Left forelimb (tissue), 1 donor: Measurements from ENCODE around the gene EIF4A2.
"Not testable (repeated sequence)": the region's sequence is repeated elsewhere in the genome, so short reads cannot be mapped to it uniquely, and the experiment has no call there.

Source experiments
- DNase-seq: peaks from one replicate; pipeline ENCODE4 v3.0.0-alpha.2; 2018; ENCODE audit warnings: low spot score

EIF4A2 gene

DNA sequence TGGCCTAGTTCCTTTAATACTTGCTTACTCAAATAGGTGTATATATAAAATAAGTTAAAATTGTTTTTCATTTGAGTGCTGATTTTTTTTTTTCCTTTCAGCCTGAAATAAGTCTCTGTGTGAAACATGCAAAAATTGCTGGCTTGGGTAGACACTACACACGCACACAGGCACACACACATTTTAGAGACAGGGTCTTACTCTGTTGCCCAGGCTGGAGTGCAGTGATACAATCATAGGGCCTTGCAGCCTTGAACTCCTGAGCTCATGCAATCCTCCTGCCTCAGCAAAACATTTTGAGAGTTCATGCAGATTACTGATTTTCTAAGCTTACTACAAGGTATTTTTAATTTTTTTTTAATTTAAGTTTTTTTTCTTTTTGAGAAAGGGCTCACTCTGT, 35.6 kb downstream of the EIF4A2 start:
- DNase-seq: no peak

DNA sequence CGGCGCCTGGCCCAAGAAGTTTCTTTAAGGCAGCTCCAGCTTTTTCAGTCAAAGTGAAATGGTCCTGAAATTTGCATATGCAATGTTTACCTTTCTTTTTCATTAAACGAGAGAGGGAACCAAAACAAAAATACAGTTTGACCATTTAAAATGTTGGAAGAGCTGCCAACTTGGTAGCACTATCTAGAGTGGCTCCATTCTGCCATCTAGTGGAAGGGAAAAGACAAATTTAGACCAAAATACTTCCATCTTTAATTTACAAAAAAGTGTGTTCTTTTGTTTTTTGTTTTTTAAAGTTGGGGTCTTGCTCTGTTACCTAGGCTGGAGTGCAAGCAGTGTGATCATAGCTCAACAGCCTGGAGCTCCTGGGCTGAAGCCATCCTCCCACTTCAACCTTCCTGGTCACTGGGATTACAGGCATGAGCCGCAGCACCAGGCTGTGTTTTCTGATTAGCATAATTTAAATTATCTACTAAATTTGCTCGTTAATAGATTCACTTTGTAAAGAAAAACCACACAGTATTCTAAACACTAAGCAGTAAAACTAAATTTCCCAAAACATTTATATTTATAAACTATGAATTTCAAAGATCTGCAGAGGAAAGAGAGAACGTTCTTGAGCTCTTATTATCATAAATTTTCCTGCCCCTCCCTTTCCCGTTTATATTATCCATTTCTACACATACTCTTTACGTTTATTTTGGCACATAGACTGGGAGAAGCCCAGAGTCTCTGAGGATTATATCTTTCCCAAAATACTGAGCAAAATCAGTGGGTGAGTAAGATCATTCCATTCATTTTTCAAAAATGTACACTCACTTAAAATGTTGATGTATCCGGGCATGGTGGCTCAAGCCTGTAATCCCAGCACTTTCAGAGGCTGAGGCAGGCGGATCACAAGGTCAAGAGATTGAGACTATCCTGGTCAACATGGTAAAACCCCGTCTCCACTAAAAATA, 38.3 kb downstream of the EIF4A2 start:
- no peak for DNase-seq

DNA sequence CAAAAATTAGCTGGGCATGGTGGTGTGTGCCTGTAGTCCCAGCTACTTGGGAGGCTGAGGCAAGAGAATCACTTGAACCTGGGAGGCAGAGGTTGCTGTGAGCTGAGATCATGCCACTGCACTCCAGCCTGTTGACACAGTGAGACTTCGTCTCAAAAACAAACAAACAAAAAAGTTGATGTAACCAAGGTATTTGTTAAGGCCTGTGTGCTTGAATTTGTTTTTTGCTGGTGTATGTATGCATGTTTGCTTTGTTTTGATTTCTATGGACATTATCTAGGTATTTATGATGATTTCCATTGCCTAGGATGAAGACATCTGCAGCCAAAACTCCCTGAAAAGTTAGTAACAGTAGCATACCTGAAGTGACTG, 39.0 kb downstream of the EIF4A2 start:
- DNase-seq: not testable (repeated sequence)

DNA sequence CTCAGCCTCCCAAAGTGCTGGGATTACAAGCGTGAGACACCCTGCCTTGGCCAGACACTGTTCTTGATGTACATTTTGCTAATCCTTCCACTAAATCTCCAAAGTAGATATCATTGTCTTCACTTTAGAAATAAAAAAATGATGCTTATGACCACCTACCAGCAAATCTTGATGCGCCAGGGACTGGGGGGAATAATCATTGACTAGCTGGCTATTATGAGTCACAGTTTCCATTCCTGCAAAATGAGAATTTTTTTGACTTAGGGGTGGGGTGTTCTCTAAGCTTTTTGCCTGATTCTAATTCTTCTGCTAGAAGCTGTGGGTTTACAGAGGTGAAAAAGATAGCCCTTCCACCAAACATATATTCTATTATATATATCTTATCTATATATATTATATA, 40.0 kb downstream of the EIF4A2 start:
- no peak for DNase-seq

DNA sequence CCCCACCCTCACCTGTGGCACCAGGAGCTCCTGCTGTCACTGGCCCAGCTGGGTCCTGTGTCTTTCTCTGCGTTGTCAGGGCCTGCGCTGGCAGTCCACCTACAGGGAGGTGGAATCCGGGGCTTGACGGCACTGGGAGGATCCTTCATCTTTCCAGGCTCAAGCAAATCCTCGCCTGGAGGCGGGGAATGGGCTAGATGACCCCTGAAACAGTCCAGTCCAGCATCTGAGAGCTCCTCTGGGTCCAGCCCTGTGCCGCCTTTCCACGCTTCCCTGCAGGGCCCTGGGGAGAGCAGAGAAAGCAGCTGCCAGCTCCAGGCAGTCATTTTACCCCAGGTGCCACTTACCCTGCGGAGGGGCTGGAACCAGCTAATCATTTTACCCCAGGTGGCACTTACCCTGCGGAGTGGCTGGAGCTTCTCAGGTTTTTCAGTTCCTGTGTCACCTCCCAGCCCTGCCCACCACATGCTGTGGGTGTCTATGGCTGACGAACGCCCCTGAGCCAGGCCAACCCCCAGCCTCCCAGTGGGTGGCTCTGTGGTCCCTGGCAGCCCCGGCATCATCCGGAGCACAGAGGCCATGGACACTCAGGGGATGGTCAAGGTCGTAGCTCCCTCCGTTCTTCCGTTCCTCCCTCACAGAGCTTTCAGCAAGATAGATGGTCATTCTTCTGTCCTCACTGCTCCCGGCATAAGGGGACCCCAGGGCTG, 41.2 kb downstream of the EIF4A2 start:
- DNase-seq: no peak

DNA sequence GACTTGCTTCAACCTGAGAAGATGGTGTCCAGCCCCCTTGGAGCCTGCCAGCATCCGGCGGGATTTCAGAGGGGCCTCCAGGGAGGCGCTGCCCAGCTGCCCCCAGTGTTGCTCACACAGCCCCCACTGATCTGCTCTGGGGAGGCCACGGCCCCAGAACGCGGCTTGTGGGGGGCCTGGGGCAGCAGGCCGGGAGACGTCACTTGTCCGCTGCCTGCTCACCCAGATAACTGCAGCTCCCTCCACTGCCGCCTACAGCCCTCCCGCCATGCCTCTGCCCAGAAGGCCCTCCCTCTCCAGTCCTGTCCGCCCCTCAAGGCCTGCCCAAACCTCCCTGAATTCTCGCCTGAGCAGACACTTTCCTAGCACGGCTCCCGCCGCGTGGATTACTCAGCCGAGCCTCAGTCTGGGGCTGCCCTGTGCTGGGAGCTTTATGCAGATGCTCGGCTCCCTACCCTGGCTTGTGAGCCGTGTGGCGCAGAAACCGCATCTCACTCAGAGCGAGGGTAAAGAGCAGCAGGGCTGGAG, 42.0 kb downstream of the EIF4A2 start:
- DNase-seq: no peak

DNA sequence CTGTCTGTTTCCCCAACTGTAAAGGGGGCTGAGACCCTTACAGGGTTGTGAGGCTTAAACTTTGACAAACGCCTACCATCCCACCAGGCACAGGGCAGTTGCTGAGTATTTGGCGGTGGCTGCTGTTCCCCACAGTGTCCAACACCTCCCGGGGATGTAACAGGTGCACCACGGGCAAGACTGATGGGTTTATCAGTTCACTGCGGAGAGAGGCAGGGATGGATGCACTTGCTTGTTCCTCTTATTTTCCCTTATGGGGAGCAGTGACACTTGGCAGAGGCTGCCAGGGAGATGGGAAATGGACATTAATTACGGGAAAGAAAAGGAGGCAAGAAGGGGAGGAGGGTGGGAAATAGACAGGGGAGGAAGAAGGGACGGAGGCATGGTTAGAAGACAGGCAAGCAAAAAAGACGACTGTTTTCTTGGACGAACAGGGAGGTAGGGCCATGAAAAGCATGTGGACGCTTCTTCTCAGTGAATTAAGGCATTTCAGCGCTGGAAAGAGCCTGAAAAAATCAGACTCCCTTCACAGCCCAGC, 42.6 kb downstream of the EIF4A2 start:
- no peak for DNase-seq

DNA sequence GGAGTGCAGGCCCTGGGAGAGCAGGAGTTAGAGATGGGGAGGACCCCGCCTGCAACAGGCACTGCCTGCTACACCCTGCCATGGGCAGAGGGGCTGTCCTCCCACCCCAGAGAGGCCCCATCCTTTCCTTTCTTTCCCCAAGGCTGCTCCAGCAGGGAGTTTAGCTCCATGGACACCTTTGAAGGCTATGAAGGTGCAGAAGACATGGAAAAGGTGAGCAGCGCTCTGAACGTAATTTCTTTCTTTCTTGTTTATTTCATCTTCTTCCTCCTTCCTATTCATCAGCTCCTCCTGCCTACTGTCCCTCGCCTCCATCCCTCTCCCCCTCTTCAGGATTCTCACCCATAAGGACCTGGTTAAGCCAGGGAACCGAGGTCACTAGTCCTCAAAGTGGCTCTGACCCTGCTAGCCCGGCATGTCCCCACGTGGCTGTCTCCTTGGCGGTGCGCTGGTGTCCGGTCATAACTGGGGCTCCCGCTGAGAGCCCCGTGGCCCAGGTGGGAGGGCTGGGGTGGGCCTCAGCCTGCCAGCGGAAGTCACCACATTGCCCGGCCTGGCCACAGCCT, 43.1 kb downstream of the EIF4A2 start:
- DNase-seq: no peak

DNA sequence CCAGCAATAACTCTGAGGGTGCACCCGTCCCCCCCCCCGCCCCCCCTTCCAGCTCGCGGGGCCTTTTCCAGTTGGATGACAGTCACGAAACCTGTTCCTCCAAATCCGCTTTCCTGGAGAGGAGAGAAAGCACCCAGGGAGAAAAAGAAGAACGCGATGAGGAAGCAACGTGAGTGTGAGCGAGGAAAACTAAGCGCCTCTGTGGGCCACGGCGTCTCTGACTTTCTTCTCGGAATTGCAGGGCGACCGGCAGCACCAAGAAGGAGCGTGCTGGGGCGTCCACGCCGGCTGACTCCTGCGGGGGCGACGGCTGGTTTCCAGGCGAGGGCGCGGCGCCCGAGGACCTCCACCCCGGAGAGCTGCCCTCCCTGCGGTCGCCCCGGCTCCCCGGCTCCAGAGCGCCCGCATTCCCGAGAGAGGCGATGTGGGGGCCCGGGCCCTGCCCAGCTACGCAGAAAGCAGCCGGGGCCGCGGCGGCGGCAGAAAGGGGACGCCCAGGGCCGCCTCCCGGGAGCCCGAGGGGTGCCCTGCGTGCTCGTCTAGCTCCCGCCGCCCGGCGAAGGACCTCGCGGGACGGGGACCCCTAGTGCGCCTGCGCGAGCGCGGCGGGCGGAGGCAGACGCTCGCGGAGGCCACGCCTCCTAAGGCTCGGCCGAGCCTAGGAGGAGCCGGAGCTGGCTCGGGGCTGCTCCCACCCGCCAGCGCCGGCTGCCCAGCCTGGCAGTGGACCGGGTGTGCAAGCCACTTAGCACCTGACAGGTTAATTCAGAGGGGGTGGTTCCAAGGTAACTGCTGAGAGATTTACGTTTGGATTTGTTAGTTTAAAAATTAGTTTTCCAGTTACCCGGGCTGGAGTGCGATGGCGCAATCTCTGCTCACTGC, 43.8 kb downstream of the EIF4A2 start:
- DNase-seq: peak; percentile 78

DNA sequence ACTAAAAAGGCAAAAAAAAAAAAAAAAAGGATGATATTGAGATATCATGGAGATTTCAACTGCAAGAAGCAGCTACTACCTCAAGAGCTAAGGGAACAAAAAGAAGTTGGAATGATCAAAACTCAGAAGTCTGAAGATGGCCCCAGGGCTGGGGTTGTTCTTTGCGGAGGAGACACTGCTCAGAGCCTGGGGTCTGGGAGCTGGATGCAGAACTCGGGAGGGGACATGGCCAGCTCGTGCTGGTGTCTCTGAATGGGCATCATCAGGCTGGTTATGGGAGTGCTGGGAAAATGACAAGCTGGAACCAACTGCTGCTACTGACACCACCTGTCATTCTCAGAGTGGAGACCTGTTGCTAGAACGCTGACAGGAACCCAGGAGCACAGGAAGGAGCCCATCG, 45.0 kb downstream of the EIF4A2 start:
- no peak for DNase-seq

DNA sequence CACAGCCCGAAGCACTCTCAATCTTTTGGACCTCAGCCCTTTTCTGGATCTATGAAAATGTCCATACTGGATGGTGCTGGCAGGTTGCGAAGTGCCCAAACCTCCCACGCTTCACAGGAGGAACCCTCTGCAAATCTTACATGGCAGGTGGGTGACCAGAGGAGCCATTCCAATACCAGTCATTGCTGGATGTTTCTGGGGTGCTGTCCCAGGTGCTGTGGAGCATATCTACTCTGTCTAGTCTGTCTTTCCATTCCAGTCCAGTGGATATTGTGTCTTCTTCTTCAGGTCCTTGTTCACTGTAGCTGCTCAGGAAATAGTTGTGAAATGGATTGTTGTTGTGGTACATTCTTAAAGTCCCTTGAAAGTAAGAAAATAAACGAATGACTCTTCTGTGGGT, 48.4 kb downstream of the EIF4A2 start:
- DNase-seq: no peak

DNA sequence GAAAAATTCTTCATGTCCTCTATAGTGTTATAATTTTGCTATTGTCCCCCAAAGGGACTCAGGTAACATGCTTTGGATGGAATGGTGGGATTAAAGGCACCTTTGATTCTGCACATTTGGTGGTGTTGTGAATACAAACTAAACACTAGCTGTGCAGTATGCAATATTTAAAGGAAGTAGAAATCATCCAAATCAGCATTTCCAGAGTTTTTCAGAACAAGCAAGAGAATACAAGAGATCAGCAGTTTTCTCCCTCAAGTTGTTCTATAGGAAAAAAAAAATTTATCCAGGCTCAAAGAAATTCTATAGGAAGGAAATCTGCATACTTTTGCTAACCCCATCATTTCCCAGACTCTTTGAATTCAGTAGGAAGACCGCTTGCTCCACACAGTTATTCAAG, 48.9 kb downstream of the EIF4A2 start:
- DNase-seq: no peak
